IMR-90 (cell line): ENCODE results near the gene MYOM1. TPM values are rescaled to one million over a fixed set of nuclear protein-coding genes. Genes with fewer than 3 reads are reported as not detected.

Experiments
- ATAC-seq: fragments of 200-7000 bp; cut with Tn5 transposase; 2 replicates; pipeline ENCODE4 v1.9.1; 2020; ENCODE audit warnings: low read depth, mild to moderate bottlenecking, moderate library complexity
- BruUV-seq: library from RNA; stranded (reverse); fragments of 400-500 nt; replicated peaks from 2 replicates; lab custom pipeline; 2021; lab: Mats Ljungman, UMichigan
- CTCF ChIA-PET: fragments of 300-600 bp; formaldehyde crosslinking; extraction: SDS; loops from one replicate; lab custom pipeline; 2021; ENCODE audit warnings: antibody characterized with exemption; lab: Yijun Ruan, JAX
- POLR2A ChIA-PET: fragments of 300-600 bp; sonication (Branson Sonifier 250); formaldehyde crosslinking; loops from one replicate; lab custom pipeline; 2022; ENCODE audit warnings: antibody characterized with exemption; ENCODE audit not compliant: unreplicated experiment; lab: Charles Lee
- DNase-seq: peaks from one replicate; pipeline ENCODE4 v3.0.0; 2013
- H2AFZ ChIP-seq: replicated peaks from 2 replicates; pipeline ENCODE3; 2013; ENCODE audit warnings: low read length, mild to moderate bottlenecking; ENCODE audit not compliant: poor library complexity
- H2AK5ac ChIP-seq: 2 replicates; pipeline ENCODE4 v1.6.1; 2013; ENCODE audit warnings: low read depth, low read length, inconsistent platforms
- H2AK9ac ChIP-seq: replicated peaks from 2 replicates; pipeline ENCODE3; 2013; ENCODE audit warnings: mild to moderate bottlenecking, low read depth, low read length, moderate library complexity; ENCODE audit not compliant: poor library complexity
- H2BK120ac ChIP-seq: 2 replicates; pipeline ENCODE4 v1.6.1; 2013; ENCODE audit warnings: low read depth, low read length, inconsistent platforms
- H2BK15ac ChIP-seq: 3 replicates; pipeline ENCODE4 v1.6.1; 2013; ENCODE audit warnings: low read depth, low read length, inconsistent platforms
- H2BK20ac ChIP-seq: 2 replicates; pipeline ENCODE4 v1.6.1; 2013; ENCODE audit warnings: low read depth, mild to moderate bottlenecking, inconsistent platforms, low read length, moderate library complexity
- H2BK5ac ChIP-seq: 2 replicates; pipeline ENCODE4 v1.6.1; 2013; ENCODE audit warnings: mild to moderate bottlenecking, low read depth, low read length, inconsistent platforms; ENCODE audit not compliant: poor library complexity, severe bottlenecking
- H3K14ac ChIP-seq: replicated peaks from 2 replicates; pipeline ENCODE4 v1.6.1; 2013; ENCODE audit warnings: low read depth, low read length, inconsistent platforms
- H3K18ac ChIP-seq: 2 replicates; pipeline ENCODE4 v1.6.1; 2013; ENCODE audit warnings: low read depth, low read length, control low read depth
- H3K23ac ChIP-seq: 2 replicates; pipeline ENCODE4 v1.6.1; 2013; ENCODE audit warnings: low read depth, low read length, inconsistent platforms
- H3K27ac ChIP-seq: 2 replicates; pipeline ENCODE4 v1.5.1; 2013; ENCODE audit warnings: mild to moderate bottlenecking, control low read depth, low read length; ENCODE audit not compliant: insufficient read depth
- H3K27me3 ChIP-seq: 2 replicates; pipeline ENCODE4 v1.6.1; 2013; ENCODE audit warnings: low read length; ENCODE audit not compliant: control insufficient read depth, insufficient read depth
- H3K36me3 ChIP-seq: 2 replicates; pipeline ENCODE4 v1.6.1; 2013; ENCODE audit warnings: low read length, mixed read lengths; ENCODE audit not compliant: control insufficient read depth, insufficient read depth
- H3K4ac ChIP-seq: 2 replicates; pipeline ENCODE4 v1.6.1; 2013; ENCODE audit warnings: low read depth, low read length, inconsistent platforms
- H3K4me1 ChIP-seq: 2 replicates; pipeline ENCODE4 v1.6.1; 2013; ENCODE audit warnings: low read length, mixed read lengths; ENCODE audit not compliant: control insufficient read depth, insufficient read depth
- H3K4me2 ChIP-seq: 2 replicates; pipeline ENCODE4 v1.6.1; 2013; ENCODE audit warnings: low read depth, mild to moderate bottlenecking, control low read depth, low read length, moderate library complexity
- H3K4me3 ChIP-seq: 2 replicates; pipeline ENCODE4 v1.5.1; 2013; ENCODE audit warnings: low read depth, mild to moderate bottlenecking, control low read depth, low read length, moderate library complexity; ENCODE audit not compliant: insufficient read depth
- H3K56ac ChIP-seq: 2 replicates; pipeline ENCODE4 v1.6.1; 2013; ENCODE audit warnings: low read length, inconsistent platforms; ENCODE audit not compliant: insufficient read depth; ENCODE audit errors: extremely low read depth
- H3K79me1 ChIP-seq, 2 experiments: 2 replicates each; pipeline ENCODE4 v1.6.1; 2013; ENCODE audit warnings: low read length in 2 of 2, inconsistent platforms in 1 of 2, low read depth in 1 of 2
- H3K9ac ChIP-seq: 2 replicates; pipeline ENCODE4 v1.6.1; 2013; ENCODE audit warnings: low read depth, low read length, control low read depth
- H3K9me1 ChIP-seq: 2 replicates; pipeline ENCODE4 v1.6.1; 2013; ENCODE audit warnings: low read length, inconsistent platforms; ENCODE audit not compliant: insufficient read depth
- H3K9me3 ChIP-seq: 2 replicates; pipeline ENCODE4 v1.6.1; 2013; ENCODE audit warnings: low read length; ENCODE audit not compliant: control insufficient read depth, insufficient read depth
- H4K20me1 ChIP-seq: 2 replicates; pipeline ENCODE4 v1.6.1; 2013; ENCODE audit warnings: low read length, inconsistent platforms; ENCODE audit not compliant: insufficient read depth
- H4K5ac ChIP-seq: 2 replicates; pipeline ENCODE4 v1.6.1; 2013; ENCODE audit warnings: mild to moderate bottlenecking, low read depth, low read length, control low read depth
- H4K8ac ChIP-seq, 2 experiments: 2 replicates each; pipeline ENCODE4 v1.6.1; 2013; ENCODE audit warnings: low read depth in 2 of 2, low read length in 2 of 2, control low read depth in 1 of 2, inconsistent platforms in 1 of 2
- H4K91ac ChIP-seq: 2 replicates; pipeline ENCODE4 v1.6.1; 2013; ENCODE audit warnings: low read depth, low read length, inconsistent platforms; ENCODE audit not compliant: insufficient read depth
- BHLHE40 ChIP-seq: fragments of 150-350 bp; IDR thresholded peaks from 2 replicates; pipeline ENCODE4 v1.6.1; 2016; ENCODE audit warnings: mild to moderate bottlenecking, low read depth, low read length
- CEBPB ChIP-seq: IDR thresholded peaks from 2 replicates; pipeline ENCODE4 v1.6.1; 2012; ENCODE audit warnings: low read depth, low read length, improper control_type of control experiment
- CHD1 ChIP-seq: IDR thresholded peaks from 2 replicates; pipeline ENCODE4 v1.6.1; 2012; ENCODE audit warnings: low read depth, low read length, improper control_type of control experiment
- CTCF ChIP-seq: conservative IDR thresholded peaks from 2 replicates; pipeline ENCODE4 v1.5.1; 2012; ENCODE audit warnings: mild to moderate bottlenecking, low read depth, low read length, improper control_type of control experiment
- FOS ChIP-seq: fragments of 150-350 bp; IDR thresholded peaks from 2 replicates; pipeline ENCODE4 v1.6.1; 2016; ENCODE audit warnings: low read depth, low read length
- MAFK ChIP-seq: IDR thresholded peaks from 2 replicates; pipeline ENCODE4 v1.6.1; 2012; ENCODE audit warnings: low read depth, low read length, improper control_type of control experiment
- MAZ ChIP-seq: IDR thresholded peaks from 2 replicates; pipeline ENCODE4 v1.6.1; 2012; ENCODE audit warnings: low read depth, mild to moderate bottlenecking, low read length, improper control_type of control experiment, moderate library complexity, borderline replicate concordance
- MXI1 ChIP-seq: IDR thresholded peaks from 2 replicates; pipeline ENCODE4 v1.6.1; 2012; ENCODE audit warnings: low read depth, mild to moderate bottlenecking, low read length, moderate library complexity, borderline replicate concordance
- NFE2L2 ChIP-seq: fragments of 150-350 bp; IDR thresholded peaks from 2 replicates; pipeline ENCODE4 v1.6.1; 2016; ENCODE audit warnings: low read depth, mild to moderate bottlenecking, low read length
- POLR2A ChIP-seq: IDR thresholded peaks from 2 replicates; pipeline ENCODE4 v1.6.1; 2012; ENCODE audit warnings: mild to moderate bottlenecking, low read depth, low read length
- RAD21 ChIP-seq: IDR thresholded peaks from 2 replicates; pipeline ENCODE4 v1.6.1; 2012; ENCODE audit warnings: low read length, improper control_type of control experiment
- RCOR1 ChIP-seq: IDR thresholded peaks from 2 replicates; pipeline ENCODE4 v1.6.1; 2012; ENCODE audit warnings: mild to moderate bottlenecking, low read length, improper control_type of control experiment; ENCODE audit not compliant: insufficient replicate concordance
- RFX5 ChIP-seq: IDR thresholded peaks from 2 replicates; pipeline ENCODE4 v1.8.0; 2012; ENCODE audit warnings: low read depth, mild to moderate bottlenecking, low read length, moderate library complexity
- SMC3 ChIP-seq: fragments of 150-350 bp; IDR thresholded peaks from 2 replicates; pipeline ENCODE4 v1.6.1; 2016; ENCODE audit warnings: low read depth, mild to moderate bottlenecking, antibody characterized with exemption, low read length, moderate library complexity
- USF2 ChIP-seq: fragments of 150-350 bp; IDR thresholded peaks from 2 replicates; pipeline ENCODE4 v1.6.1; 2017; ENCODE audit warnings: mild to moderate bottlenecking, antibody characterized with exemption, low read length, low read depth
- WGBS, 2 experiments: methylation state at CpG; one replicate each; pipeline versions ENCODE4 v1.1.5 to v1.1.7; 2013; ENCODE audit warnings: missing lambda C conversion rate in 2 of 2; ENCODE audit not compliant: insufficient read length in 1 of 2; ENCODE audit errors: extremely low coverage in 2 of 2; 5-methylcytosine and 5-hydroxymethylcytosine counted together
- dilution Hi-C: fragments of 300-500 bp; cut with HindIII; formaldehyde crosslinking; loops from one replicate; pipeline ENCODE4 v1.14.3; 2018; ENCODE audit warnings: low sequenced_read_pairs; ENCODE audit not compliant: unreplicated experiment
- in situ Hi-C: fragments of 300-500 bp; cut with MboI; formaldehyde crosslinking; loops from 3 replicates; pipeline ENCODE4 v1.14.3; 2019; ENCODE audit warnings: low sequenced_read_pairs, inconsistent platforms, mixed read lengths
- intact Hi-C: fragments of 100-400 bp; cut with micrococcal nuclease; formaldehyde crosslinking; loops from 2 replicates; pipeline ENCODE4 v1.10.0; 2022
- polyA plus RNA-seq, 3 experiments: library from polyadenylated mRNA; depleted of rRNA; stranded (reverse); fragments of >200 nt; gene quantifications; 2 replicates each; pipeline ENCODE4 v1.2.3, GENCODE V29; 2012; ENCODE audit warnings: low replicate concordance in 1 of 3
- total RNA-seq: library from RNA; depleted of rRNA; stranded (reverse); fragments of >200 nt; gene quantifications from 2 replicates; pipeline ENCODE4 v1.2.3, GENCODE V29; 2012

Gene MYOM1
- total and polyA plus RNA-seq, 2 of the 4 experiments (the other 2 are of a cell fraction), result under 0.01 to 0.10 TPM

GRCh38 chr18:3247240-3248061 is 27.7 kb upstream of the MYOM1 start, which contains the start of gene MYL12A:
MYL12A (plus strand) TSS chr18:3247801; CDS start chr18:3253248, 5,447 bp downstream.
- Histone ChIP-seq H3K79me1 (peaks cover 7 to 18% of the 10 kb centered on the region in 2 experiments; a peak in 2 of 4 replicates), H2AK5ac (peak within 1 kb of the TSS; percentile 95), H4K91ac (peak within 1 kb of the TSS; percentile 97), H3K9me1 (no peaks in the 10 kb centered on the region), H2BK20ac (peak within 1 kb of the TSS; percentile 99), H3K18ac (peak within 1 kb of the TSS; percentile 100), H3K27ac (peak within 1 kb of the TSS; percentile 97), H3K4me3 (peak within 1 kb of the TSS; percentile 84), H2BK5ac (peak within 1 kb of the TSS; percentile 97), H3K56ac (peak within 1 kb of the TSS; percentile 100), H3K23ac (peak within 1 kb of the TSS; percentile 99), H3K4ac (peak within 1 kb of the TSS; percentile 95), H3K4me2 (peak within 1 kb of the TSS; percentile 90), H3K9ac (peak within 1 kb of the TSS; percentile 100), H3K36me3 (peaks cover 3% of the 10 kb centered on the region), H3K4me1 (peaks cover 6% of the 10 kb centered on the region; the same call in 1 of the 2 replicates), H4K5ac (peak within 1 kb of the TSS; percentile 99), H2AK9ac (peak within 1 kb of the TSS; percentile 98), H4K20me1 (peaks cover 16% of the 10 kb centered on the region; the same call in 1 of the 2 replicates), H2BK15ac (peak within 1 kb of the TSS; percentile 93), H4K8ac (peak within 1 kb of the TSS; percentile 81 to 98), H3K27me3 (no peaks in the 10 kb centered on the region), H2BK120ac (peak within 1 kb of the TSS; percentile 99), H3K14ac (peak within 1 kb of the TSS; percentile 94), H3K9me3 (peaks cover 4% of the 10 kb centered on the region; the same call in 1 of the 2 replicates), H2AFZ (peak within 1 kb of the TSS; percentile 90)
- CTCF ChIA-PET, result interaction anchor here (0.9 to 1.7 kb wide), 2 partner anchors 79 to 674 kb away, joined by 3 read pairs; no protein-coding TSS in a partner anchor
- intact Hi-C loops, result loop anchor here (1.0 to 10.0 kb wide), 5 partner anchors 235 to 676 kb away; partner anchors contain the start of genes LPIN2, METTL4 and NDC80
- POLR2A ChIA-PET, result interaction anchor here (0.6 to 0.9 kb wide), 5 partner anchors 13 to 467 kb away, joined by 3 read pairs; no protein-coding TSS in a partner anchor
- 2% methylated on average over 6 of the region's 65 CpGs; no CpG with 5 or more reads in 1 of the 2 experiments for WGBS, 2 experiments
- dilution Hi-C loops, result no loop called here
- DNase-seq (peak; percentile 98), ATAC-seq (peak; percentile 82)
- no TSS peak for BruUV-seq
- in situ Hi-C loops, result loop anchor here (5.0 kb wide), 1 partner anchor 310 kb away; no protein-coding TSS in a partner anchor
- TF ChIP-seq CEBPB (no peak), SMC3 (no peak), MAFK (no peak), NFE2L2 (no peak), FOS (no peak), RAD21 (no peak), MAZ (peak; percentile 79; the same call in 1 of the 2 replicates), RFX5 (no peak), MXI1 (no peak), CTCF (no peak), BHLHE40 (peak; percentile 98), POLR2A (peak; percentile 97), USF2 (peak; percentile 97), CHD1 (peak; percentile 92; the same call in 1 of the 2 replicates), RCOR1 (no peak)
